Activated naive CD8-positive, alpha-beta T cell treated with anti-CD3 and anti-CD28 coated beads, Interleukin-2, amount 10 ng/mL, durations not matched to agents 7 days and 5 days (primary cell): ENCODE data around the gene EFNA3. TPM values are rescaled to one million over a fixed set of nuclear protein-coding genes. Genes with fewer than 3 reads are reported as not detected.

ENCODE experiments used
- ATAC-seq: fragments of 150-1000 bp; cut with Tn5 transposase; one replicate; pipeline ENCODE4 v1.10.0; 2021; ENCODE audit warnings: low read depth, moderate library complexity
- POLR2A ChIA-PET: fragments of 350-600 bp; sonication (Branson Sonifier 250); formaldehyde crosslinking; loops from one replicate; lab custom pipeline; 2021; ENCODE audit warnings: antibody characterized with exemption; lab: Charles Lee
- DNase-seq: peaks from one replicate; pipeline ENCODE4 v3.0.0; 2021
- H3K27ac Mint-ChIP-seq: one replicate; pipeline ENCODE4 v1.8.0; 2022; ENCODE audit warnings: mild to moderate bottlenecking, mixed read lengths
- H3K27me3 Mint-ChIP-seq: one replicate; pipeline ENCODE4 v1.8.0; 2022; ENCODE audit warnings: mild to moderate bottlenecking, moderate library complexity, mixed read lengths
- H3K36me3 Mint-ChIP-seq: one replicate; pipeline ENCODE4 v1.8.0; 2021; ENCODE audit warnings: mild to moderate bottlenecking, mixed read lengths
- H3K4me1 Mint-ChIP-seq: one replicate; pipeline ENCODE4 v1.8.0; 2021; ENCODE audit warnings: mixed read lengths
- H3K4me3 Mint-ChIP-seq: one replicate; pipeline ENCODE4 v1.8.0; 2022; ENCODE audit warnings: mild to moderate bottlenecking, moderate library complexity, mixed read lengths
- H3K9me3 Mint-ChIP-seq: one replicate; pipeline ENCODE4 v1.8.0; 2021; ENCODE audit warnings: mixed read lengths
- total RNA-seq, 2 experiments: library from RNA; stranded (reverse); gene quantifications; one replicate each; pipeline ENCODE4 v1.2.3, GENCODE V29; 2021

Gene EFNA3
- total RNA-seq, 2 experiments from 2014 or later = 3.6 to 4.2 TPM

GRCh38 chr1:155131856-155132255 lies 53.2 kb downstream of the EFNA3 start:
- Mint-ChIP-seq H3K9me3 (no peaks in the 10 kb centered on the region), H3K27ac (peak overlapping the region; percentile 28), H3K27me3 (peaks cover 23% of the 10 kb centered on the region), H3K36me3 (peaks cover 3% of the 10 kb centered on the region), H3K4me1 (peaks cover 32% of the 10 kb centered on the region), H3K4me3 (no peak overlapping the region)
- POLR2A ChIA-PET = no interaction called here
- DNase-seq = no peak
- no peak for ATAC-seq

GRCh38 chr1:155133799-155134281 lies 55.2 kb downstream of the EFNA3 start:
- no peak for DNase-seq
- Mint-ChIP-seq H3K4me1 (peaks cover 30% of the 10 kb centered on the region), H3K27ac (no peak overlapping the region), H3K9me3 (no peaks in the 10 kb centered on the region), H3K27me3 (peaks cover 6% of the 10 kb centered on the region), H3K4me3 (no peak overlapping the region), H3K36me3 (peaks cover 9% of the 10 kb centered on the region)
- POLR2A ChIA-PET = interaction anchor here (1.4 to 1.6 kb wide), 2 partner anchors 12 to 39 kb away, joined by 3 to 7 read pairs; partner anchors contain the start of gene KRTCAP2
- ATAC-seq = no peak

GRCh38 chr1:155134322-155134721 lies 55.7 kb downstream of the EFNA3 start:
- no peaks in the 10 kb centered on the region for H3K9me3 Mint-ChIP-seq
- peaks cover 30% of the 10 kb centered on the region for H3K4me1 Mint-ChIP-seq
- H3K27ac Mint-ChIP-seq = peak overlapping the region; percentile 95
- peaks cover 11% of the 10 kb centered on the region for H3K36me3 Mint-ChIP-seq
- DNase-seq = no peak
- POLR2A ChIA-PET = interaction anchor here (1.1 to 1.6 kb wide), 3 partner anchors 12 to 182 kb away, joined by 3 to 7 read pairs (median 3); partner anchors contain the start of gene KRTCAP2
- peaks cover 6% of the 10 kb centered on the region for H3K27me3 Mint-ChIP-seq
- peak overlapping the region; percentile 91 for H3K4me3 Mint-ChIP-seq
- no peak for ATAC-seq

GRCh38 chr1:155134880-155135414 lies 56.3 kb downstream of the EFNA3 start:
- peaks cover 27% of the 10 kb centered on the region for H3K4me1 Mint-ChIP-seq
- H3K27ac Mint-ChIP-seq = peak overlapping the region; percentile 95
- DNase-seq (no peak), ATAC-seq (no peak)
- no peaks in the 10 kb centered on the region for H3K9me3 Mint-ChIP-seq
- peak overlapping the region; percentile 91 for H3K4me3 Mint-ChIP-seq
- H3K36me3 Mint-ChIP-seq = peaks cover 11% of the 10 kb centered on the region
- H3K27me3 Mint-ChIP-seq = peaks cover under 1% of the 10 kb centered on the region
- POLR2A ChIA-PET = interaction anchor here (0.5 to 1.6 kb wide), 5 partner anchors 9 to 181 kb away, joined by 3 to 7 read pairs (median 4); partner anchors contain the start of gene KRTCAP2

GRCh38 chr1:155135415-155136028 lies 56.9 kb downstream of the EFNA3 start, which contains the start of gene SLC50A1:
Gene SLC50A1 (plus strand): TSS chr1:155135852. CDS start chr1:155135912, 60 bp downstream.
- Mint-ChIP-seq H3K9me3 (no peaks in the 10 kb centered on the region), H3K27ac (peak within 1 kb of the TSS; percentile 95), H3K4me3 (peak within 1 kb of the TSS; percentile 91), H3K36me3 (peaks cover 12% of the 10 kb centered on the region), H3K27me3 (no peaks in the 10 kb centered on the region), H3K4me1 (peaks cover 28% of the 10 kb centered on the region)
- POLR2A ChIA-PET = interaction anchor here (0.5 to 1.6 kb wide), 6 partner anchors 8 to 181 kb away, joined by 3 to 7 read pairs (median 4); partner anchors contain the start of gene KRTCAP2
- ATAC-seq (peak; percentile 76), DNase-seq (peak; percentile 98)

- ATAC-seq = peak; percentile 4
- POLR2A ChIA-PET = interaction anchor here (0.6 to 1.1 kb wide), 5 partner anchors 9 to 115 kb away, joined by 3 to 4 read pairs (median 3); partner anchors contain the start of genes EFNA1 and KRTCAP2
- Mint-ChIP-seq H3K4me3 (peak overlapping the region; percentile 91), H3K27ac (peak overlapping the region; percentile 95), H3K9me3 (no peaks in the 10 kb centered on the region), H3K4me1 (peaks cover 30% of the 10 kb centered on the region), H3K36me3 (peaks cover 12% of the 10 kb centered on the region), H3K27me3 (peaks cover 1% of the 10 kb centered on the region)
- peak; percentile 54 for DNase-seq
Observed at GRCh38 chr1:155136748-155137147, 58.1 kb downstream of the EFNA3 start.

Other genes starting within 250 kb of the EFNA3 start
- gene KCNN3, start 208.6 kb upstream of the EFNA3 start, total RNA-seq = under 1 TPM in 1 of 2 experiments, not detected in 1; 0.06 TPM
- 10 to 100 TPM; 25.6 to 26.4 TPM for gene PMVK, start 142.1 kb upstream of the EFNA3 start, total RNA-seq
- gene PBXIP1, start 122.7 kb upstream of the EFNA3 start, total RNA-seq = 100 to 1,000 TPM; 149 to 155 TPM
- 10 to 100 TPM; 55.3 TPM for gene PYGO2, start 117.1 kb upstream of the EFNA3 start, total RNA-seq
- gene SHC1, start 108.1 kb upstream of the EFNA3 start, total RNA-seq = 10 to 100 TPM; 67.4 to 72.3 TPM
- 100 to 1,000 TPM; 112 to 114 TPM for gene CKS1B, start 104.2 kb upstream of the EFNA3 start, total RNA-seq
- gene FLAD1, start 95.5 kb upstream of the EFNA3 start, total RNA-seq = 10 to 100 TPM; 46.2 to 48.9 TPM
- 1 to 10 TPM; 1.1 to 1.9 TPM for gene LENEP, start 85.3 kb upstream of the EFNA3 start, total RNA-seq
- gene ZBTB7B, start 76.0 kb upstream of the EFNA3 start, total RNA-seq = 10 to 100 TPM; 41.4 to 48.4 TPM
- gene DCST2, start 45.1 kb upstream of the EFNA3 start, total RNA-seq = 1 to 10 TPM in 1 of 2 experiments, under 1 TPM in 1; 0.91 to 1.4 TPM
- not detected for gene DCST1, start 45.0 kb upstream of the EFNA3 start, total RNA-seq
- gene ADAM15, start 27.5 kb upstream of the EFNA3 start, total RNA-seq = 10 to 100 TPM; 37.0 to 37.3 TPM
- 1 to 10 TPM; 7.9 to 8.1 TPM for gene EFNA4, start 15.1 kb upstream of the EFNA3 start, total RNA-seq
- gene EFNA1, start 49.0 kb downstream of the EFNA3 start, total RNA-seq = under 1 TPM; 0.25 to 0.48 TPM
- gene SLC50A1, start 57.0 kb downstream of the EFNA3 start, total RNA-seq = 10 to 100 TPM; 40.7 to 45.0 TPM
- 10 to 100 TPM; 60.0 to 71.1 TPM for gene DPM3, start 61.7 kb downstream of the EFNA3 start, total RNA-seq
- 100 to 1,000 TPM; 146 to 170 TPM for gene KRTCAP2, start 94.5 kb downstream of the EFNA3 start, total RNA-seq
- gene TRIM46, start 95.0 kb downstream of the EFNA3 start, total RNA-seq = 10 to 100 TPM; 12.4 to 13.4 TPM
- 10 to 100 TPM; 25.1 to 26.3 TPM for gene THBS3, start 129.1 kb downstream of the EFNA3 start, total RNA-seq
- 10 to 100 TPM; 31.5 to 31.7 TPM for gene MTX1, start 129.9 kb downstream of the EFNA3 start, total RNA-seq
- 10 to 100 TPM; 26.0 to 29.4 TPM for gene ENTREP3, start 176.6 kb downstream of the EFNA3 start, total RNA-seq
- gene SCAMP3, start 183.5 kb downstream of the EFNA3 start, total RNA-seq = 10 to 100 TPM; 81.7 to 84.2 TPM
- 100 to 1,000 TPM; 110 to 112 TPM for gene CLK2, start 194.7 kb downstream of the EFNA3 start, total RNA-seq
- 1 to 10 TPM; 5.0 to 6.7 TPM for gene HCN3, start 198.6 kb downstream of the EFNA3 start, total RNA-seq
- not detected for gene PKLR, start 222.6 kb downstream of the EFNA3 start, total RNA-seq
- gene FDPS, start 230.0 kb downstream of the EFNA3 start, total RNA-seq = 100 to 1,000 TPM; 238 to 242 TPM
- 10 to 100 TPM; 23.2 to 28.5 TPM for gene RUSC1, start 242.1 kb downstream of the EFNA3 start, total RNA-seq